Ishikawa (cell line): Measurements from ENCODE around the gene PARP8.

Experiments used
- EGR1 ChIP-seq: IDR thresholded peaks from 2 replicates; pipeline ENCODE4 v1.6.1; 2012
- EP300 ChIP-seq: IDR thresholded peaks from 2 replicates; pipeline ENCODE4 v1.6.1; 2012; ENCODE audit warnings: borderline replicate concordance
- REST ChIP-seq: IDR thresholded peaks from 2 replicates; pipeline ENCODE4 v1.6.1; 2012; ENCODE audit warnings: low read depth, mild to moderate bottlenecking
- TAF1 ChIP-seq: IDR thresholded peaks from 2 replicates; pipeline ENCODE4 v1.6.1; 2012; ENCODE audit warnings: low read depth, mild to moderate bottlenecking

- TF ChIP-seq REST = no peak
- TF ChIP-seq EGR1 = no peak
- TF ChIP-seq TAF1 = peak; percentile 18
- TF ChIP-seq EP300 = no peak
These were observed 1.5 kb downstream of the PARP8 start for GRCh38 chr5:50667653-50668595.
